ENCODE data around the gene ZNF565.

DNA sequence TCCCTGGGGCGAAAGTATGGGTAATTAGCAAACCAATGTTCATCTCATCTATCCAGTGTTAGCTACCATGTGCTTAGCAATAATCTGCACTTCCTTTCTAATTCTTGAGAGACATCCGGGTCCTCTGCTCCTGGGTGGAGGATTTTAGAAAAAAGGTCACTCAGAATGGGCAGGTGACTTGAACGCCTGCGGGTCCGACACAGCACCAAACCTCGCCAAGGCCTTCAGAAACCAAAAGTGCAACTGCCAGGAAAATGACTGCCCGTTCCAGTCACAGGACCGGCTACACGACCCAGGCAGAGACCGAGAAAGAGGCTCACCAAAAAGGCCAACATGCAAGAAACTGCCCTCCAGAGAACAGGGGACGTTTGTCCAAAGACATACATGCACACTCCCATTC is 40.4 kb upstream of the ZNF565 start:
- TF ChIP-seq CTCF (optimal IDR thresholded peaks at IDR 0.05 in 1 of 3, IDR thresholded peaks at IDR 0.05 in 1 of 3, conservative IDR thresholded peaks at IDR 0.05 in 1 of 3; ENCODE audit: extremely low read depth in 1 of 3, insufficient read depth in 2 of 3, low read length in 3 of 3) (no peak), EZH2 (IDR thresholded peaks at IDR 0.05; ENCODE audit: low read length) (no peak)

All from keratinocyte (primary cell).